HG03139 (cell line): ENCODE measurements around the gene COX7B.
"Not testable (repeated sequence)": the region's sequence is repeated elsewhere in the genome, so short reads cannot be mapped to it uniquely, and the experiment has no call there.

Source experiments
- ATAC-seq: cut with Tn5 transposase; IDR thresholded peaks from one replicate; pipeline ENCODE4 v1.9.1; 2021; ENCODE audit not compliant: unreplicated experiment

The COX7B gene

GRCh38 chrX:77945031-77945430 is 45.8 kb downstream of the COX7B start:
- not testable (repeated sequence) for ATAC-seq

GRCh38 chrX:77945910-77946545 is 46.8 kb downstream of the COX7B start:
- no peak for ATAC-seq

GRCh38 chrX:77946571-77946970 is 47.3 kb downstream of the COX7B start:
- no peak for ATAC-seq

GRCh38 chrX:77949840-77950239 is 50.6 kb downstream of the COX7B start:
- no peak for ATAC-seq

GRCh38 chrX:77952173-77952572 is 52.9 kb downstream of the COX7B start:
- no peak for ATAC-seq

GRCh38 chrX:77953302-77953701 is 54.0 kb downstream of the COX7B start:
- no peak for ATAC-seq

- ATAC-seq: no peak
Observed at GRCh38 chrX:77953708-77954107, 54.4 kb downstream of the COX7B start.
